Measurements from ENCODE around the gene ZNF571.

The ZNF571 gene

DNA sequence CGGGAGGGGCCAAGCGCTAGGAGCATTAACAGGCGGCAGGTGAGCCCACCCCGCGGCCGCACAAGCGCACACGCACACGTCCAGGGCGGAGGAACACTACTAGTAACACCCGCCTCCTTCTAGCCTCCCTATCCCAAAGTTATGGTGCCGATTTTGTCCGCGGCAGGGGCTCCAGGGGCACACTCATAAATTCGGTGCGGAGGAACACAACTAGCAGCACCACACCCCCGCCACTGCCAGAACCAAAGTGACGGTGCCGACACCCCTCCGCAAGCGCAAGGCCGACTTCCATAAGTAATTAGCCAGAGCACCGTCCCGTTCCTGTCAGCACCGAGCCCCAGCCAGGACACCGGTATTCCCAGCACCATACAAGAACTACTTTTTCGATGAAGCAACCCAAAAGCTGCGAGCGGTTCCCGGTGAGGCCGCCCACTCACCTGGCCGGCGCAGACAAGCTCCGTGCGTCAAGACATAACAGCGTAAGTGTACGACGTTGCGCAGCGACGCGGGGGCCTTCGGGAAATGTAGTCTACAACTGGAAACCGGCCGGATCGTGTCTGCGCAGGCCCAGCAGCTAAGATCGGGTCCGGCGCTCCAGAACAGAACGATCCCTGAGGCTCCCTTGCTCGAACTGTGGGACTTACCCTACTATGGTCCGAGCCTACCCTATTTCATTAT is at the start of gene ZNF571, which contains the start of gene ZNF540:
Gene ZNF571 (minus strand): TSS at position 489 of the 678 bp plus-strand sequence. CDS start 8,116 bp downstream, outside the sequence.
Gene ZNF540 (plus strand): TSS at position 573 of the 678 bp plus-strand sequence. CDS start 3,572 bp downstream, outside the sequence.
- DNase-seq: peak; percentile 94

DNA sequence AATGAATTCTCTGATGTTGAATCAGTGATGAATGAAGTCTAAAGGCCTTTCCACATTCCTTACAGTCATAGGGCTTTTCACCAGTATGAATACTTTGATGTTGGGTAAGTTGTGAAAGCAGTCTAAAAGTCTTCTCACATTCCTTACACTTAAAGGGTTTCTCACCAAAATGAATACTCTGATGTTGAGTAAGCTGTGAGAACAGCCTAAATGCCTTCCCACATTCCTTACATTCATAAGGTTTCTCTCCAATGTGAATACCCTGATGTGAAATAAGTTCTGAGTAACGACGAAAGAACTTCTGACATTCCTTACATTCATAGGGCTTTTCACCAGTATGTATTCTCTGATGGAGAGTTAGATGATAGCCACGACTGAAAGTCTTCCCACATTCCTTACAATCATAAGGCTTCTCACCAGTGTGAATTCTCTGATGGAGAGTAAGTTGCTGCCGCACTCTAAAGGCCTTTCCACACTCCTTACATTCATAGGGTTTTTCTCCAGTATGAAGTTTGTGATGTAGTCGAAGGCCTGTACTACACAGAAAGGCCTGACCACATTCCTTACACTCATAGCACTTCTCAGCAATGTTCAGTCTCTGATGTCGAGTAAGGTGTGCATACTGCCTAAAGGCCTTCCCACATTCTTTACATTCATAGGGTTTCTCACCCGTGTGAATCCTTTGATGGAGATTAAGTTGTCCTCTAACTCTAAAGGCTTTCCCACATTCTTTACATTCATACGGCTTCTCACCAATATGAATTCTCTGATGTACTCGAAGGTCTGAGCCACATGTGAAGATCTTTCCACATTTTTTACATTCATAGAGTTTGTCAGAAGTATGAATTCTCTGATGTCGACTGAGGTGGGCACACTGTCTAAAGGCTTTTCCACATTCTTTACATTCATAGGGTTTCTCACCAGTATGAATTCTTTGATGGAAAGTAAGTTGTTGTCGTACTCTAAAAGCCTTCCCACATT is 40.8 kb upstream of the ZNF571 start:
- DNase-seq: no peak

DNA sequence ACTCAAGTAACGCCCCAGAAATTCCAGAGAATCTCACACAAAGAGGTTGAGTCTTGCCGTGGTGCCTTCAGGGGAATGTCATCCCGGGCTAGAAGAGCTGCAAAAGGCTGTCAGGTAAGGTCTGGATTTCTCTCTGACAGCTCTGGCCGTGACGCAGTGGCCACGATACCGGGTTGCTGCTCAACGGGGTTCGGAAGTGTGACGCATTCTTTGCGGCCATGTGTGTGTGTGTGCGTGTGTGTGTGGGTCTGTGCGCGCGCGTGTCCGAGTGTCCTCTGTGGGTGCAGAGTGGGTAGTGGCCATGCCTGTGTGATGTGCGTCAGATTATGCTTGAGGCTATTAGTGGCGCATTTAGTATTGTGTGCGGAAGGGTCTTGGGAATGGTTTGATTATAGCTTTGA is 390 bp upstream of the ZNF571 start:
- peak; percentile 50 for DNase-seq

GRCh38 chr19:37593996-37594303 is 642 bp downstream of the ZNF571 start:
- DNase-seq: no peak

DNA sequence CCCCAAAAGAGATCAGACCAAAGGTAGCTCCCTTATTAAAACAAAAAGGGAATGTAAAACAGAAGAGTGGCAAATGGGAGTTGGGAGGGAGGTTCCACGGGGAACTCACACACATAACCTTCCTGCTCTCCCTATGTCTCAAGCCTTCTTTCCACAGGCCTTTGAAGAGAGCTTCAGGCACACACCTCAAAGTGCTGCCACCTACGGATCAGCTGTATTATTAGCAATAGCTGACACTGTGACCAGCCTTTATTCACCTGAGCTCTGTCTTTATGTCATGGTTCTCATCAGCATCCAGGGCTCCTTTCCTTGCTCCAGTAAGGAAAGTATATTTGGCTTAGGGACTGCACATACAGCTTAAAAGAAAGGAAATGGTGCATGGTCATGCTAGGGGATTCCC is 11.3 kb downstream of the ZNF571 start:
- DNase-seq: no peak

DNA sequence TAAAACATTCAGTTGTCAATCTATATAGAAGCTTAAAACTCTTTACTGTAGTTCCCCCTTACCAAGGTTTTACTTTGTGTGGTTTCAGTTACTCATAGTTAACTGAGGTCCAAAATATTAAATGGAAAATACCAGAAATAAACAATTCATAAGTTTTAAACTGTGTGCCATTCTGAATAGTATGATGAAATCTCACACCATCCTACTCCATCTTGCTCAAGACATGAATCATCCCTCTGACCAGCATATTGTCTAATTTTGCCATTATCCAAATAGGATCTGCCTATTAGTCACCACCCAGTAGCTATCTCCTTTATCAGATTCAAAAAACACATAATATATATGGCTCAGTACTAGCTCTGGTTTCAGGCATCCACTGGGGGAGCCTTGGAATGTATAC is 22.4 kb downstream of the ZNF571 start:
- DNase-seq: no peak

DNA sequence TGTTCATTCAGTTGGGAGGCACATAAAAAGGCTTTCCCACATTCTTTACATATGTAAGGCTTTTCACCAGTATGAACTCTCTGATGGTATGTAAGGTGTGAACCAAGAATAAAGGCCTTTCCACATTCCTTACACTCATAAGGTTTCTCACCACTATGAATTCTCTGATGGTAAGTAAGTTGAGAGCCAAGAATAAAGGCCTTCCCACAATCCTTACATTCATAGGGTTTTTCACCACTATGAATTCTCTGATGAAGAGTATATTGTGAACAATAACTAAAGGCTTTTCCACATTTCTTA is 29.3 kb downstream of the ZNF571 start:
- no peak for DNase-seq

GRCh38 chr19:37564624-37565369 is 29.8 kb downstream of the ZNF571 start:
- DNase-seq: no peak

DNA sequence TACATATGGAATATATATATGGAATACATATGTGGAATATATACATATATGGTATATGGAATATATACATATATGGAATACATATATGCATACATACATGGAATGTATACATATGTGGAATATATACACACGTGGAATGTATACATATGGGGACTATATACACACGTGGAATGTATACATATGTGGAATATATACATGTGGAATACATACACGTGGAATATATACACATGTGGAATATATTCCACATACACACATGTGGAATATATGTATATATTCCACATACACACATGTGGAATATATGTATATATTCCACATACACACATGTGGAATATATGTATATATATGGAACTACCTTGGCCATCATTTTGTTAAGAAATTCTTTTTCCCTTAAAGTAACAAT is 31.1 kb downstream of the ZNF571 start:
- no peak for DNase-seq

GRCh38 chr19:37551129-37551993 is 43.2 kb downstream of the ZNF571 start:
- DNase-seq: peak; percentile 51

- DNase-seq: no peak
Measured at GRCh38 chr19:37537391-37537947, 57.1 kb downstream of the ZNF571 start.

DNA sequence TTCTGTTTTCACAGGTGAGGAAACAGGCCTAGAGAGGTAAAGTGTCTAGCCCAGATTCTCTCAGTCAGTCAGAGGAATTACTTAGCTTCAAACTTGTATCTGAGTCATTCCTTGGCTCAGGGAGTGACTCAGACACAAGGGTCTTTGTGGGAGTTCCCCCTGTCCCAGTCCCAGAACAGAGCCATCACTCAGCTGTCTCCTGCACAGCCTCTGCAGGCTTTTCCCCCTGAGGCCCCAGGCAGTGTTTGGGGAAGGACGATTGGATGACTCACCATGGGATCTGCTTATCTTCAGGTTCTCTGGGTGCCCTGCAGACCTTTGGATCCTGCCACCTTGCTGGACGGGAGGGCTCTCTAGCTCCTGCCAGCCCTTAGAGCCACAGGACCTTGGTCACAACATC is 74.7 kb downstream of the ZNF571 start:
- DNase-seq: no peak
